Peyer's patch (tissue), 4 donors: ENCODE results near the gene OLFM1.

Experiments
- POLR2A ChIP-seq, 2 donors: fragments of 450-650 bp; IDR thresholded peaks; one replicate each; pipeline ENCODE4 v1.5.1; 2017; ENCODE audit warnings: antibody characterized with exemption in 2 of 2, mild to moderate bottlenecking in 2 of 2, moderate library complexity in 2 of 2
- TF ChIP-seq, protein P1 (sequence below), 6 experiments: fragments of 450-650 bp in 4 of 6; fragments of 200-600 bp in 2 of 6; sonication (generic) in 1 of 6; IDR thresholded peaks; one replicate each; pipeline ENCODE4 v1.5.1; 2017 to 2019; ENCODE audit warnings: antibody characterized with exemption in 6 of 6, mild to moderate bottlenecking in 3 of 6, moderate library complexity in 1 of 6

DNA sequence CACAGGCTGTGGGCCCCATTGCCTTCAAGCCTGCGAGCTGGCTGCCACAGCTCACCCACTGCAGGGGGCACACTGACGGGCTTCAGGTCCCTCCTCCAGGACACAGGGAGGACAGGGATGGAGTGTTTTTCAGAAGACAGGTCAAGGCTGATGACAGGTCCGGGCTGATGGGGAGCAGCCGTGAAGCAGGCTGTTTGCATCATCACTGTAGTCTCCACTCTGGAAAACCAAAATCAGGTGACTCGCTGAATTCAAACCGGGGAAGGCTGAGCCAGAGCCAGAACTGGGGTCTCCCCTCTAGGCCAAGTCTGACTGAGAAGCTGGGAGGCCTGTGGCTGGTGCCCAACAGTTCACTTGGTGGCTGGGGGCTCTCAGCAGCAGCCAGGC lies 48.5 kb downstream of the OLFM1 start:
- TF ChIP-seq POLR2A (IDR thresholded peaks at IDR 0.05): no peak
- TF ChIP-seq, protein P1, sequence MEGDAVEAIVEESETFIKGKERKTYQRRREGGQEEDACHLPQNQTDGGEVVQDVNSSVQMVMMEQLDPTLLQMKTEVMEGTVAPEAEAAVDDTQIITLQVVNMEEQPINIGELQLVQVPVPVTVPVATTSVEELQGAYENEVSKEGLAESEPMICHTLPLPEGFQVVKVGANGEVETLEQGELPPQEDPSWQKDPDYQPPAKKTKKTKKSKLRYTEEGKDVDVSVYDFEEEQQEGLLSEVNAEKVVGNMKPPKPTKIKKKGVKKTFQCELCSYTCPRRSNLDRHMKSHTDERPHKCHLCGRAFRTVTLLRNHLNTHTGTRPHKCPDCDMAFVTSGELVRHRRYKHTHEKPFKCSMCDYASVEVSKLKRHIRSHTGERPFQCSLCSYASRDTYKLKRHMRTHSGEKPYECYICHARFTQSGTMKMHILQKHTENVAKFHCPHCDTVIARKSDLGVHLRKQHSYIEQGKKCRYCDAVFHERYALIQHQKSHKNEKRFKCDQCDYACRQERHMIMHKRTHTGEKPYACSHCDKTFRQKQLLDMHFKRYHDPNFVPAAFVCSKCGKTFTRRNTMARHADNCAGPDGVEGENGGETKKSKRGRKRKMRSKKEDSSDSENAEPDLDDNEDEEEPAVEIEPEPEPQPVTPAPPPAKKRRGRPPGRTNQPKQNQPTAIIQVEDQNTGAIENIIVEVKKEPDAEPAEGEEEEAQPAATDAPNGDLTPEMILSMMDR (IDR thresholded peaks at IDR 0.05): no peak
